Measurements from ENCODE around the gene FHAD1.

GRCh38 chr1:15386164-15386749 lies 139.2 kb downstream of the FHAD1 start:
- TF ChIP-seq SIN3A (IDR thresholded peaks at IDR 0.05; ENCODE audit: borderline replicate concordance, low read depth, low read length): no peak
- no peak for TF ChIP-seq GABPA (IDR thresholded peaks at IDR 0.05; ENCODE audit: low read depth)
- TF ChIP-seq, protein P1, sequence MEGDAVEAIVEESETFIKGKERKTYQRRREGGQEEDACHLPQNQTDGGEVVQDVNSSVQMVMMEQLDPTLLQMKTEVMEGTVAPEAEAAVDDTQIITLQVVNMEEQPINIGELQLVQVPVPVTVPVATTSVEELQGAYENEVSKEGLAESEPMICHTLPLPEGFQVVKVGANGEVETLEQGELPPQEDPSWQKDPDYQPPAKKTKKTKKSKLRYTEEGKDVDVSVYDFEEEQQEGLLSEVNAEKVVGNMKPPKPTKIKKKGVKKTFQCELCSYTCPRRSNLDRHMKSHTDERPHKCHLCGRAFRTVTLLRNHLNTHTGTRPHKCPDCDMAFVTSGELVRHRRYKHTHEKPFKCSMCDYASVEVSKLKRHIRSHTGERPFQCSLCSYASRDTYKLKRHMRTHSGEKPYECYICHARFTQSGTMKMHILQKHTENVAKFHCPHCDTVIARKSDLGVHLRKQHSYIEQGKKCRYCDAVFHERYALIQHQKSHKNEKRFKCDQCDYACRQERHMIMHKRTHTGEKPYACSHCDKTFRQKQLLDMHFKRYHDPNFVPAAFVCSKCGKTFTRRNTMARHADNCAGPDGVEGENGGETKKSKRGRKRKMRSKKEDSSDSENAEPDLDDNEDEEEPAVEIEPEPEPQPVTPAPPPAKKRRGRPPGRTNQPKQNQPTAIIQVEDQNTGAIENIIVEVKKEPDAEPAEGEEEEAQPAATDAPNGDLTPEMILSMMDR (IDR thresholded peaks at IDR 0.05): no peak
- no peak for TF ChIP-seq POLR2AphosphoS5 (IDR thresholded peaks at IDR 0.05; ENCODE audit: low read depth, low read length)
- TF ChIP-seq MXI1 (IDR thresholded peaks at IDR 0.05; ENCODE audit: low read depth, low read length): no peak
- no peak for TF ChIP-seq SMC3 (IDR thresholded peaks at IDR 0.05; ENCODE audit: low read depth, low read length)
- no peak for TF ChIP-seq USF2 (IDR thresholded peaks at IDR 0.05; ENCODE audit: borderline replicate concordance, low read depth, low read length)

All from SK-N-SH (cell line).